Measurements from ENCODE around the gene HNRNPUL2. TPM values are rescaled to one million over a fixed set of nuclear protein-coding genes. Genes with fewer than 3 reads are reported as not detected.

HNRNPUL2 gene
- total and polyA plus RNA-seq, 2 donors (not counting 1 experiment from before 2014, with no cell fraction given): 14.6 to 70.4 TPM

- peak overlapping the region; percentile 93 for H3K9ac ChIP-seq (ENCODE audit: low read length)
- H3K4me3 Mint-ChIP-seq: peak overlapping the region; percentile 95
- TF ChIP-seq EZH2 (IDR thresholded peaks at IDR 0.05; ENCODE audit: borderline replicate concordance, insufficient read depth, low read depth, low read length, poor library complexity, severe bottlenecking) (no peak), CTCF (IDR thresholded peaks at IDR 0.05) (no peak)
- H3K4me1 Mint-ChIP-seq: peaks cover 56% of the 10 kb centered on the region
- no peak for ATAC-seq (ENCODE audit: low read depth)
- peaks cover 83% of the 10 kb centered on the region for H3K79me2 ChIP-seq (ENCODE audit: control insufficient read depth, insufficient read depth, low read length)
- H3K4me1 ChIP-seq (ENCODE audit: control insufficient read depth in 2 of 2, insufficient read depth in 2 of 2, low read length in 2 of 2): peaks cover 37 to 41% of the 10 kb centered on the region in 2 donors
- CTCF ChIA-PET: interaction anchor here (0.8 to 5.5 kb wide), 2 partner anchors 11 to 61 kb away, joined by 3 to 34 read pairs; partner anchors contain the start of gene TMEM179B
- no peaks in the 10 kb centered on the region for H3K27me3 ChIP-seq (replicated peaks in 1 of 4; ENCODE audit: control extremely low read depth in 1 of 4, control insufficient read depth in 3 of 4, insufficient read depth in 4 of 4, low read length in 3 of 4)
- no peaks in the 10 kb centered on the region for H3K9me3 ChIP-seq (ENCODE audit: control extremely low read depth in 1 of 3, control insufficient read depth in 2 of 3, insufficient read depth in 1 of 3, low read length in 2 of 3)
- POLR2A ChIA-PET: interaction anchor here (0.6 to 4.0 kb wide), 7 partner anchors 17 to 156 kb away, joined by 3 to 66 read pairs (median 14); partner anchors contain the start of genes BSCL2, C11orf98, CSKMT and GNG3
- H3K9me3 Mint-ChIP-seq (ENCODE audit: insufficient read depth): no peaks in the 10 kb centered on the region
- peaks cover 55% of the 10 kb centered on the region for H4K20me1 ChIP-seq (ENCODE audit: control insufficient read depth, insufficient read depth, low read length, poor library complexity, severe bottlenecking)
- 2% methylated on average over 6 of the region's 7 CpGs for WGBS (ENCODE audit: insufficient coverage)
- H3K27me3 Mint-ChIP-seq: no peaks in the 10 kb centered on the region
- peak overlapping the region; percentile 99 for H3K27ac Mint-ChIP-seq
- H3K4me2 ChIP-seq (replicated peaks; ENCODE audit: low read depth, low read length, poor library complexity, severe bottlenecking): peak overlapping the region; percentile 91
- H3K4me3 ChIP-seq (ENCODE audit: control extremely low read depth in 1 of 5, extremely low read depth in 1 of 5, insufficient read depth in 1 of 5, low read depth in 2 of 5, low read length in 4 of 5): peak overlapping the region; percentile 94 to 100 (median 99)
- H3K27ac ChIP-seq (ENCODE audit: low read length in 2 of 2): peak overlapping the region; percentile 40 to 90
- intact Hi-C loops (cut with micrococcal nuclease): loop anchor here (2.0 kb wide), 5 partner anchors 55 to 155 kb away; partner anchors contain the start of genes EML3, ROM1, SLC3A2 and STX5
- DNase-seq: no peak
- H3K36me3 ChIP-seq (replicated peaks in 1 of 2; ENCODE audit: control extremely low read depth in 1 of 2, control insufficient read depth in 1 of 2, extremely low read depth in 1 of 2, insufficient read depth in 2 of 2, low read length in 1 of 2): peaks cover 7 to 37% of the 10 kb centered on the region in 2 experiments
- no peak overlapping the region for H2AFZ ChIP-seq (ENCODE audit: insufficient read depth, low read depth, low read length, poor library complexity, severe bottlenecking)
These were observed 1.6 kb downstream of the HNRNPUL2 start for GRCh38 chr11:62725646-62726045.

- peak overlapping the region in 1 of 2 donors; percentile 32 for H3K27ac ChIP-seq (ENCODE audit: low read length in 2 of 2)
- H3K27ac Mint-ChIP-seq: peak overlapping the region; percentile 6
- peaks cover 84% of the 10 kb centered on the region for H3K79me2 ChIP-seq (ENCODE audit: control insufficient read depth, insufficient read depth, low read length)
- peaks cover 27 to 30% of the 10 kb centered on the region in 2 donors for H3K4me1 ChIP-seq (ENCODE audit: control insufficient read depth in 2 of 2, insufficient read depth in 2 of 2, low read length in 2 of 2)
- peaks cover 54% of the 10 kb centered on the region for H4K20me1 ChIP-seq (ENCODE audit: control insufficient read depth, insufficient read depth, low read length, poor library complexity, severe bottlenecking)
- ChIA-PET CTCF (interaction anchor here (0.6 kb wide), 1 partner anchor 146 kb away, joined by 4 read pairs; no protein-coding TSS in a partner anchor), POLR2A (interaction anchor here (0.5 to 0.9 kb wide), 4 partner anchors 43 to 1982 kb away, joined by 3 to 6 read pairs (median 4); partner anchors contain the start of gene NXF1)
- ATAC-seq (ENCODE audit: low read depth) (no peak), DNase-seq (no peak)
- TF ChIP-seq EZH2 (IDR thresholded peaks at IDR 0.05; ENCODE audit: borderline replicate concordance, insufficient read depth, low read depth, low read length, poor library complexity, severe bottlenecking): no peak
- TF ChIP-seq CTCF (IDR thresholded peaks at IDR 0.05): no peak
- peaks cover 50% of the 10 kb centered on the region for H3K4me1 Mint-ChIP-seq
- intact Hi-C loops (cut with micrococcal nuclease): no loop called here
- WGBS (ENCODE audit: insufficient coverage): 83% methylated on average over 4 of the region's 8 CpGs
- no peaks in the 10 kb centered on the region for H3K9me3 Mint-ChIP-seq (ENCODE audit: insufficient read depth)
- H3K4me3 Mint-ChIP-seq: peak overlapping the region; percentile 95
- H3K27me3 ChIP-seq (replicated peaks in 1 of 4; ENCODE audit: control extremely low read depth in 1 of 4, control insufficient read depth in 3 of 4, insufficient read depth in 4 of 4, low read length in 3 of 4): no peaks in the 10 kb centered on the region
- no peaks in the 10 kb centered on the region for H3K27me3 Mint-ChIP-seq
- H3K36me3 ChIP-seq (replicated peaks in 1 of 2; ENCODE audit: control extremely low read depth in 1 of 2, control insufficient read depth in 1 of 2, extremely low read depth in 1 of 2, insufficient read depth in 2 of 2, low read length in 1 of 2): peaks cover 7 to 52% of the 10 kb centered on the region in 2 experiments
- no peak overlapping the region for H3K4me3 ChIP-seq (ENCODE audit: control extremely low read depth in 1 of 5, extremely low read depth in 1 of 5, insufficient read depth in 1 of 5, low read depth in 2 of 5, low read length in 4 of 5)
- H3K9ac ChIP-seq (ENCODE audit: low read length): peak overlapping the region; percentile 93
- H2AFZ ChIP-seq (ENCODE audit: insufficient read depth, low read depth, low read length, poor library complexity, severe bottlenecking): no peak overlapping the region
- H3K4me2 ChIP-seq (replicated peaks; ENCODE audit: low read depth, low read length, poor library complexity, severe bottlenecking): peak overlapping the region; percentile 91
- H3K9me3 ChIP-seq (ENCODE audit: control extremely low read depth in 1 of 3, control insufficient read depth in 2 of 3, insufficient read depth in 1 of 3, low read length in 2 of 3): no peaks in the 10 kb centered on the region
These were observed 3.1 kb downstream of the HNRNPUL2 start for GRCh38 chr11:62724171-62724570.

Data from B cell (primary cell).